Measurements from ENCODE around the gene FMO2. TPM values are rescaled to one million over a fixed set of nuclear protein-coding genes. Genes with fewer than 3 reads are reported as not detected.

Gene FMO2
- total and polyA plus RNA-seq, 2 experiments from 2014 or later, result not detected

- no peak overlapping the region for H3K27ac ChIP-seq
- no peak overlapping the region for H3K4me3 ChIP-seq
- H3K27me3 ChIP-seq, result no peaks in the 10 kb centered on the region
- no peaks in the 10 kb centered on the region for H3K4me1 ChIP-seq (ENCODE audit: low read depth)
- DNase-seq (ENCODE audit: low read depth in 1 of 2, low spot score in 1 of 2), result peak in 1 of 2 donors; percentile 61
- TF ChIP-seq CTCF (IDR thresholded peaks at IDR 0.05; ENCODE audit: low read depth, low read length), result no peak
- H3K9me3 ChIP-seq (ENCODE audit: low read depth), result no peaks in the 10 kb centered on the region
- H3K36me3 ChIP-seq, result no peaks in the 10 kb centered on the region
Measured at GRCh38 chr1:171160639-171161354, 24.3 kb upstream of the FMO2 start.

- peak in 1 of 2 donors; percentile 54 for DNase-seq (ENCODE audit: low read depth in 1 of 2, low spot score in 1 of 2)
- H3K27ac ChIP-seq, result no peak overlapping the region
- no peaks in the 10 kb centered on the region for H3K27me3 ChIP-seq
- no peaks in the 10 kb centered on the region for H3K4me1 ChIP-seq (ENCODE audit: low read depth)
- H3K36me3 ChIP-seq, result no peaks in the 10 kb centered on the region
- H3K9me3 ChIP-seq (ENCODE audit: low read depth), result no peaks in the 10 kb centered on the region
- TF ChIP-seq CTCF (IDR thresholded peaks at IDR 0.05; ENCODE audit: low read depth, low read length), result no peak
- no peak overlapping the region for H3K4me3 ChIP-seq
Measured at GRCh38 chr1:171161431-171161830, 23.7 kb upstream of the FMO2 start.

- Histone ChIP-seq H3K36me3 (no peaks in the 10 kb centered on the region), H3K9me3 (ENCODE audit: low read depth) (no peaks in the 10 kb centered on the region), H3K4me3 (no peak overlapping the region), H3K4me1 (ENCODE audit: low read depth) (no peaks in the 10 kb centered on the region), H3K27ac (no peak overlapping the region), H3K27me3 (no peaks in the 10 kb centered on the region)
- DNase-seq (ENCODE audit: low read depth in 1 of 2, low spot score in 1 of 2), result no peak
- no peak for TF ChIP-seq CTCF (IDR thresholded peaks at IDR 0.05; ENCODE audit: low read depth, low read length)
Measured at GRCh38 chr1:171166361-171166760, 18.7 kb upstream of the FMO2 start.

- Histone ChIP-seq H3K27ac (no peak overlapping the region), H3K4me1 (ENCODE audit: low read depth) (no peaks in the 10 kb centered on the region), H3K36me3 (no peaks in the 10 kb centered on the region), H3K4me3 (no peak overlapping the region), H3K9me3 (ENCODE audit: low read depth) (no peaks in the 10 kb centered on the region), H3K27me3 (no peaks in the 10 kb centered on the region)
- no peak for DNase-seq (ENCODE audit: low read depth in 1 of 2, low spot score in 1 of 2)
- no peak for TF ChIP-seq CTCF (IDR thresholded peaks at IDR 0.05; ENCODE audit: low read depth, low read length)
Measured at GRCh38 chr1:171167785-171168184, 17.3 kb upstream of the FMO2 start.

- Histone ChIP-seq H3K27ac (no peak overlapping the region), H3K27me3 (no peaks in the 10 kb centered on the region), H3K4me1 (ENCODE audit: low read depth) (no peaks in the 10 kb centered on the region), H3K9me3 (ENCODE audit: low read depth) (no peaks in the 10 kb centered on the region), H3K4me3 (no peak overlapping the region), H3K36me3 (no peaks in the 10 kb centered on the region)
- no peak for TF ChIP-seq CTCF (IDR thresholded peaks at IDR 0.05; ENCODE audit: low read depth, low read length)
- no peak for DNase-seq (ENCODE audit: low read depth in 1 of 2, low spot score in 1 of 2)
Measured at GRCh38 chr1:171172471-171172870, 12.6 kb upstream of the FMO2 start.
